Thoracic aorta (tissue), 2 donors: ENCODE results near the gene UBR3. TPM values are rescaled to one million over a fixed set of nuclear protein-coding genes. Genes with fewer than 3 reads are reported as not detected.

Source experiments
- ATAC-seq: fragments of 150-250 bp; one replicate; pipeline ENCODE4 v1.8.0; 2017; ENCODE audit warnings: low read depth; ENCODE audit not compliant: insufficient number of reproducible peaks, low FRiP score
- DNase-seq: peaks from one replicate; pipeline ENCODE4 v3.0.0-alpha.2; 2020; ENCODE audit warnings: low spot score
- H3K27ac ChIP-seq, 2 donors: fragments of 200-600 bp; sonication (generic); 1 replicate in 1 of 2; 2 replicates in 1 of 2; pipeline ENCODE4 v1.5.1; 2016; ENCODE audit warnings: mild to moderate bottlenecking in 2 of 2, moderate library complexity in 2 of 2
- H3K27me3 ChIP-seq: fragments of 200-600 bp; sonication (generic); replicated peaks from 2 replicates; pipeline ENCODE4 v1.6.0; 2016; ENCODE audit warnings: mild to moderate bottlenecking; ENCODE audit not compliant: insufficient read depth
- H3K36me3 ChIP-seq: fragments of 200-600 bp; sonication (generic); one replicate; pipeline ENCODE4 v1.5.1; 2016
- H3K4me1 ChIP-seq, 2 donors: fragments of 200-600 bp; sonication (generic); 1 replicate in 1 of 2; 2 replicates in 1 of 2; pipeline versions ENCODE4 v1.5.1 to v1.6.0; 2016; ENCODE audit warnings: low read depth in 2 of 2, mild to moderate bottlenecking in 1 of 2; ENCODE audit not compliant: control insufficient read depth in 1 of 2
- H3K4me3 ChIP-seq: fragments of 200-600 bp; sonication (generic); 2 replicates; pipeline ENCODE4 v1.5.1; 2016; ENCODE audit warnings: mild to moderate bottlenecking
- H3K9me3 ChIP-seq: fragments of 200-600 bp; sonication (generic); 2 replicates; pipeline ENCODE4 v1.5.1; 2016
- CTCF ChIP-seq: fragments of 200-600 bp; sonication (generic); IDR thresholded peaks from one replicate; pipeline ENCODE4 v1.5.1; 2019; ENCODE audit warnings: antibody characterized with exemption
- total RNA-seq, 2 donors: library from RNA; depleted of rRNA; stranded (reverse); fragments of >200 nt; gene quantifications; one replicate each; pipeline versions ENCODE4 v1.1.0 to v1.2.3, GENCODE V29; 2016

Gene UBR3
- total RNA-seq, 2 donors from 2014 or later, result 62.1 to 98.6 TPM

- Histone ChIP-seq H3K36me3 (peaks cover 6% of the 10 kb centered on the region), H3K9me3 (no peaks in the 10 kb centered on the region), H3K27me3 (no peaks in the 10 kb centered on the region), H3K27ac (no peak overlapping the region), H3K4me3 (no peak overlapping the region), H3K4me1 (no peaks in the 10 kb centered on the region)
- DNase-seq, result no peak
- no peak for ATAC-seq
- TF ChIP-seq CTCF, result peak; percentile 21
Measured at GRCh38 chr2:169877398-169877797, 50.1 kb downstream of the UBR3 start.

GRCh38 chr2:169887120-169887519 lies 59.9 kb downstream of the UBR3 start:
- no peak for ATAC-seq
- no peaks in the 10 kb centered on the region for H3K9me3 ChIP-seq
- no peak for DNase-seq
- no peak for TF ChIP-seq CTCF
- no peak overlapping the region for H3K27ac ChIP-seq
- H3K36me3 ChIP-seq, result no peaks in the 10 kb centered on the region
- no peaks in the 10 kb centered on the region for H3K27me3 ChIP-seq
- no peak overlapping the region for H3K4me3 ChIP-seq
- H3K4me1 ChIP-seq, result peaks cover 17 to 19% of the 10 kb centered on the region in 2 donors

DNA sequence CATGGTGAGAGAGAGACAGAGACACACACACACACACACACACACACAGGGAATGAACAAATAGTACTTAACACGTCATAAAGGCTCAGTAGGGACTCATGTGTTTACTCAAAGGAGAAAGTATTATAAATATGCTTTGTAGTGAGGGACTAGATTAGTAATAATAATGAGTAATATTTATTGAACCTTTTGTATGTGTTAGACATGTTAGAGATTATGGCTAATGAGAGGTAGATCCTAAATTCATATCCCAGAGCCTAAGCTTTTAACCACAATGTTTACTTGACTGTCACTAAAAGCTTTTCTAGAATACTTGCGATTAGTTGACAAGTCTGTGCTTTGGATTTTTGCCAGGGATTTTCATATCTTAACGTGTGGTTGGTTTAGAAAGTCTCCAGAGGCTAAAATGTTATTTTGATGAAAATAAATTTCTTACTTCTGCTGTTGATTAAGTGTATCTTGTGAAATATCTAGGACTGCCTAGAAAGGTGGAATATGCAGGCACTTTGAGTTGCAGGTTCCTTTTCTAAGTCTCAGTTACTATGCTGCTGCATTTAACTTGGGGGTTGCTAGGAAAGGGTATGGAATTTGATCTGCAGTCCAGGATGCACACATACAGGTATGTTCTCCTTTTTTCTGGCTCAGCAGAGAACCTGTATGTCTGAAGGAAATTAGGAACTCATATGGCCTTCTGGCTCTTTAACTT lies 64.5 kb downstream of the UBR3 start:
- Histone ChIP-seq H3K27me3 (no peaks in the 10 kb centered on the region), H3K9me3 (no peaks in the 10 kb centered on the region), H3K36me3 (peaks cover 4% of the 10 kb centered on the region), H3K4me3 (no peak overlapping the region), H3K4me1 (peaks cover 14 to 17% of the 10 kb centered on the region in 2 donors), H3K27ac (no peak overlapping the region)
- DNase-seq (no peak), ATAC-seq (no peak)
- no peak for TF ChIP-seq CTCF

DNA sequence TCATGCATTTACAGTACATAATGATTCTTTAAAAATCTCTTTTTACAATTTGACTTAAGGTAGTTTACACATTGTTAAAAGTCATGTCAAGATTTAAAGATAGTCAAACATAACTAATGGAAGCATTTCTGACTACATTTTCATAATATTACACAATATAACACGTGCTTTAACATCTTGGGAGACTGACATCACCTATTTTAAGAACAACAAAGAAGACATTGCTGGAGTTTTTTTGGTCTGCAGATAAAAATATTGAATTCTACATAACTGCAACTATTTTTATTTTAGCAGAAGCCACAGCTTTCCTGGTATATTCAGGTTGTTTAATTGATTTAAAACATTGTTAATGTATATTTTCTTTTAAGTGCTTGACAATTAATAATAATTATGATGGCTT lies 65.7 kb downstream of the UBR3 start:
- H3K27ac ChIP-seq, result no peak overlapping the region
- no peak for ATAC-seq
- no peak overlapping the region for H3K4me3 ChIP-seq

More for the DNA sequence above, 65.7 kb downstream of the UBR3 start:
- no peak for TF ChIP-seq CTCF
- H3K4me1 ChIP-seq, result peaks cover 9 to 11% of the 10 kb centered on the region in 2 donors
- no peaks in the 10 kb centered on the region for H3K27me3 ChIP-seq
- H3K9me3 ChIP-seq, result no peaks in the 10 kb centered on the region
- H3K36me3 ChIP-seq, result peaks cover 4% of the 10 kb centered on the region
- DNase-seq, result no peak
